GM08714 (cell line): ENCODE results near the gene STMN3.
"Not testable (repeated sequence)": the region's sequence is repeated elsewhere in the genome, so short reads cannot be mapped to it uniquely, and the experiment has no call there.

Source experiments
- H3K4me3 ChIP-seq: fragments of 200-500 bp; sonication (Bioruptor generic); 2 replicates; pipeline ENCODE4 v1.5.1; 2014; ENCODE audit warnings: mild to moderate bottlenecking, low read length, inconsistent platforms
- ZNF274 ChIP-seq: IDR thresholded peaks from 2 replicates; pipeline ENCODE4 v1.6.1; 2012; ENCODE audit warnings: mild to moderate bottlenecking, low read depth, low read length

The STMN3 gene

DNA sequence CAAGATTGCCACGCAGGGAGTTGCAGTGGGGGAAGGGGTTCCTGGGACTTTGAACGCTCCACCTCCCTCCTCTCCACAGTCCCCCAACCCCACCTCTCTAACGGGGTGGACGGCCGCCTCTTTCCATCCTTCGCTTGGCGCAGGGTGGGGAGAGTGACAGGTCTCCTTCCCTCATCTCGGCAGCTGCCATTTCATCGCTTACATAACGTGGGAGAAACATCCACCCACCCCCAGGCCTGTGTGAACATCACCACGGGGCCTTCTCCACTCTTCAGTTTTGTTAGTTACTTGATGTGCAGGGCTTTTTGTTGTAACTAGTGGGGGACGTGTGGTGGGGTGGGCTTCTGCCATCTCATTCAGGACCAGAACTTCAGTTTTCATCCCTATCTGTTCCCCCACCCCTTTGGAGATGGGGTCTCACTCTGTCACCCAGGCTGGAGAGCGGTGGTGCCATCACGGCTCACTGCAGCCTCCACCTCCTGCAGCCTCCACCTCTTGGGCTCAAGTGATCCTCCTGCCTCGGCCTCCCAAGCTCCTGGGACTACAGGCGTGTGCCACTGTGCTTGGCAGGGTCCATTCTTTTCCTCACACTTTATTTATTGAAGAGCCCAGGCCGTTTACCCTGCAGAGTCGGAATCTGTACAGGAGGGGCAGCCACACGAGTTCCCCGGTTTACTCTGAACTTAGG is 22.6 kb upstream of the STMN3 start:
- no peak overlapping the region for H3K4me3 ChIP-seq
- no peak for TF ChIP-seq ZNF274

DNA sequence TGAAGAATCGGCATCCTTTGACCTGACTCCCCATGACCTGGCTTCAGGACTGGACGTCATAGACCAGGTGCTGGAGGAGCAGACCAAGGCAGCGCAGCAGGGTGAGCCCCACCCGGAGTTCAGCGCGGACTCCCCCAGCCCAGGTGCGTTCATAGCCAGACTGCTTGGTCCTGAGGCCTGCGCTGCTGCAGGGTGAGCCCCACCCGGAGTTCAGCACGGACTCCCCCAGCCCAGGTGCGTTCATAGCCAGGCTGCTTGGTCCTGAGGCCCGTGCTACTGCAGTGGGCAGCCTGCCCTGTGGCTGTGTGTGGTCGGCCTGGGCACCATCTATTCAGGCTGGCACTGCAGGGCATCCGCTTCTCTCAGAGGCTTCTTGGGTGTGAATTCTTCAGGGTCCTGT is 20.7 kb upstream of the STMN3 start:
- no peak for TF ChIP-seq ZNF274
- H3K4me3 ChIP-seq = no peak overlapping the region

DNA sequence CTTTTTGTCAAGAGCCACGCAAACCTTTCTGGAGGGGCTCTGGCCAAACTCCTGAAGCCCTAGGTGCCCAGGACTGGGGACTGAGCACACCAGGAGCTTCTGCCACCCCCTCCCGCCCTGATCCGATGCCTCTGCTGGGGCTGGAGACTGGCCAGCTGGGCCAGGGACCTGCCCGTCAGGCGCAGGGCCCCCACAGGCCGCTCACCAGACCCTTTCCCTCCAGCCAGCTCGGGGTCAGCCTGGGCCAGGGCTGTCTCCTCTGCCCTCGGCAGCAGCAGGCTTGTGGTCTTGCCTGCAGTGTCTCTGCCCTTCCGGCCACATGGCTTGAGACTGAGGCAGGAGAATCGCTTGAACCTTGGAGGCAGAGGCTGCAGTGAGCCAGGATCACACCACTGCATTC is 19.4 kb upstream of the STMN3 start:
- TF ChIP-seq ZNF274 = no peak
- no peak overlapping the region for H3K4me3 ChIP-seq

DNA sequence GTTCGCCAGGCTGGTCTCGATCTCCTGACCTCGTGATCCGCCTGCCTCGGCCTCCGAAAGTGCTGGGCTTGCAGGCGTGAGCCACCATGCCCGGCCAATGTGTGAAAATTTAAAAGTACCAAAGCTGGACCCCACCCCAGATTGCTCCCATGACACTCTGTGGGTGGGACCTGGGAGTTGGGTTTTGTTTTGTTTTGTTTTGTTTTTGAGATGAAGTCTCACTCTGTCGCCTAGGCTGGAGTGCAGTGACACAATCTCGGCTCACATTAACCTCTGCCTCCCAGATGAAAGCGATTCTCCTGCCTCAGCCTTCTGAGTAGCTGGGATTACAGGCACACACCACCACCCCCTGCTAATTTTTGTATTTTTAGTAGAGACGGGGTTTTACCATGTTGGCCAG is 18.5 kb upstream of the STMN3 start:
- H3K4me3 ChIP-seq = not testable (repeated sequence)

DNA sequence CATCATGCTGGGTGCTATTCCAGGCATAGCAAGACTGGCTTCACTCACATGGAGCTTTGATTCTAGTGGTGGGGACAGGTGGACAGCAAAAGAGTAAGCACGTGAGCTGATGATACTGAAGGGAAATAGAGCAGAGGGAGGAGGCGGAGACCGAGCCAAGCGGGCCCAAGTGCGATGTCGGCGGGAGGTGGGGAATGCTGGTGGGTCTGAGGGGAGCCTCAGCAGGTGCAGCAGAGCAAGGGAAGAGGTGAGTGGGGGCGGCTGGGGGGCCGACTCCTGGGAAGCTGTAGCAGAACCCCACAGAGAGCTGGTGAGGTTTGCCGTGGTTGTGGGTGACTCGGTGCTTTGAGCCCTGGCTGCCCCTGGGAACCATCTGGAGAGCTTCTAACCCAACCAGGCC is 15.1 kb upstream of the STMN3 start:
- no peak for TF ChIP-seq ZNF274
- no peak overlapping the region for H3K4me3 ChIP-seq

DNA sequence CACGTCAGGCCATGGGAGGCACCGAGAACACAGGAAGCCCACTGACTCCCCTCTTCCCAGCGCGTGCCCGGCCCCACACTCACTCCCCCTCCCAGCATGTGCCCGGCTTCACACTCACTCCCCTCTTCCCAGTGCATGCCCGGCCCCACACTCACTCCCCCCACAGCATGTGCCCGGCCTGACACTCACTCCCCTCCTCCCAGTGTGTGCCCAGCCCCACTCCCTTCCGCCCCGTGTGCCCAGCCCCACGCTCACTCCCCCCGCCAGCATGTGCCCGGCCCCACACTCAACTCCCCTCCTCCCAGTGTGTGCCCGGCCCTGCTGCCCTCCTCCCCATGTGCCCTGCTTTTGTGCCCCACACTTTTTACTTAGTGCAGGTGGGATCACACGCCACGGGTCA is 14.6 kb upstream of the STMN3 start:
- TF ChIP-seq ZNF274 = no peak

DNA sequence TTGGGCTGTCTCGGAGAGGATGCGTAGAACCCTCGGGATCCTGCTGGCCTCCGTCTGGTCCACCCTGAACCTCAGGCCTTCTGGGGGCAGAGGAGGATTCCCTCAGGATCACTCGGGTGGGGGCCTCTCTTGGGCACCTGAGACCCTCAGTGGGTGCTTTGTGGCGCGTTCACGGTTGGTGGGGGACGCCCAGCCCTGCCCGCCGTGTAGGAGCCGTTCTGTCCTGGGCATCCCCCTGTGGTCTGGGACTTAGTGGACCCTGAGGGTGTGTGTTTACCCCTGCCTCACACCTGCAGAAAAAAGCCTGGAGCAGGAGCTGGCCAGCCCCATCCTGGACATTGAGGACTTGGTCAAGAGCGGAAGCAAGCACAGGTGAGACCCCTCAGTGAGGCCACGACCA is 12.5 kb upstream of the STMN3 start:
- no peak overlapping the region for H3K4me3 ChIP-seq
- TF ChIP-seq ZNF274 = no peak

More for the DNA sequence above, 14.6 kb upstream of the STMN3 start:
- no peak overlapping the region for H3K4me3 ChIP-seq

DNA sequence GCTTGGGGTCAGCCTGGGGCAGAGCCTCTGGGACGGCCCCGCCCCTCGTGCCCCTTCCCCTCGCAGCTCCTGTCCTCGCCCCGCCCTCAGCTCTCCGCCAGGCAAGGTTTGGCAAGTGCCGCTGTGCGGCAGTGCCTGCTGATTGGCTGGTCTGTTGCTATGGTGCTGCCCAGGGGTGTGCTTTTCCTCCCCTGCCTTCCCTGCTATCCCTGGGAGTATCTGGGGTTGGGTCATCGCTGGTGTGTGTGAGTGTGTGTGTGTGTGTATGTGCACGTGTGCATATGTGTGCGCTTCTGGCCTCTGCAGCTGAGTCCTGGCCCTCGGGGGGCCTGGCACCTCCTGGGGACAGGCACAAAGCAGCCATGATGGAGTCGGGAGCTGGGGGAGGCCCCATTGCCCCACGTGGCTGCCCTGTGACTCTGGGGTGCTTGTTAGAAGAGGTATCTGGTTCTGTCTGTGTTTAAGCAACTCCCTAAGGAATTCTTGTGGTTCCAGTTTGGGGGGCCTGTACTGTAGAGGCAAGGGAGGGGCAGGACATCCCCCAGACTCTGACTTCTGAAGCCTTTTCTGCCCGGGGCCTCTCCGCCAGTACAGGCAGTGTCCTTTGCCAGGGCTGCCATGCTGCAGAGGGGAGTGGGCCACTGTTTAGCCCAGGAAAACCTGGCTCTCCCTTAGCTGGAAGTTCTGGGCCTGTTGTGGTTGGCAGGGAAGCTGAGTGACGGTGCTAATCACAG is 11.8 kb upstream of the STMN3 start:
- TF ChIP-seq ZNF274 = no peak

DNA sequence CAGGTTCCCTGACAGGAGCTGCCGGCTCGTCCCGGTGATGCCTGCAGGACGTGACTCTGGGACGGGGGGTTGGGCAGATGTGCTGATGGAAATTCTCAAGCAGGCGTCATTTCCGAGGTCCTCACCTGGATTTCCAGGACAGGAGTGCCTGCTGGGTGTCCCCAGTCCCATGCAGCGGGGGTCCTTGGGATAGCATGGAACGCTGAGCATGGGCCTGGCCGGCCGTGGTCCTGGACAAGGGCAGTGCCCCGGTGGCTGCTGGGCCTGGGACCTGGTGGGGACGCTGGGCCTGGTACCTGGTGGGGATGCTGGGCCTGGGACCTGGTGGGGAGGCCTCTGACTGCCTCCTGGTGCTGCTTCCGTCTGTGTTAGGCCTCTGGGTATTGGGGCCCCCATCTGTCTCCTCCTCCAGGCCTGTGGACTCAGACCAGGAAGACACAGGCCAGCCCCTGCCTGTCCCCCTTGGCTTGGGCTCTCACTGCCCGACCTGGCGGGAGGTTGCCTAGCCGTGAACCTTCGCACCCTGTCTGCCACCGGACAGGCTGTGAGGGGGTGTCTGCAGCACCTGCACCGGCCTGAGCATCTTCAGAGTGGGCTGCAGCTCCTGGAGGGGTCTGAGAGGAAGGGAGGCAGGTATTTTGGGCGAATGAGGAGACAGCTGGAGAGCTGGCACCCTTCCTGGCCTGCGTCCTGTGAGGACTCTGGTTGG is 11.1 kb upstream of the STMN3 start:
- TF ChIP-seq ZNF274 = no peak
- H3K4me3 ChIP-seq = no peak overlapping the region

More for the DNA sequence above, 11.8 kb upstream of the STMN3 start:
- no peak overlapping the region for H3K4me3 ChIP-seq

DNA sequence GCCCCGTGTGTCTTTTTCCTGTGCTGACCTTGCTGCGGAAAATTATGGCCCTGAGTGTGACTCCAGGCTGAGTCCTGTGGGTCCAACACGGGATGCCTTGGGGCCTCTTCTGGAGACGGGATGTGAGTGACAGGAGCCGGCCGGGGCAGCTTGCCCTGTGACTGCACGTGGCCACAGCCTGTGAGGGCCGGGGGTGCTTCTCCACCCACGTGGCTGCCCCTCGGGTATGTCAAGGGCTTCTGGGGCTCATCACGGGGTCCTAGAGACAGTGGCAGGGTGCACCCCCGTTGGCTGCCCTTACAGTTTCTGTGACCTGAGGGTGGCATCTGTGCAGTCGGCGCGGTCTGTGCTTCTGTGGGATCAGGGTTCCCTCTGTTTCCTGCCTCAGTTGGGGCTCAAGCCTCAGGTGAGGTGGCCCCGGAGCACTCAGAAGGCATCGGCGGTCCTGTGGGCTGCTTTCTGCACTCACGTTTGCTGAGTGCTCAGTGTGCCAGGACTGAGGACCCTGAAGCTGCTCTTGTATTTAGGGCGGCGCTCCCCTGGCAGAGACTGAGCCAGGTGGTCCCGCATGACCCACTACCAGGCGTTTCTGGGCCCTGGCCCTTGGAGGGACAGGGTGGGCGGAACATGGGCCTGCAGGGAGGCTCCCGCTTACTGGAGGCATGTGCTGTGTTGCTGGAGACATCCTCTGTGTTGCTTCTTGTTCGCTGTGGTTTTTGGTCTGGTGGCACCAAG is 10.3 kb upstream of the STMN3 start:
- TF ChIP-seq ZNF274 = no peak
- H3K4me3 ChIP-seq = no peak overlapping the region

DNA sequence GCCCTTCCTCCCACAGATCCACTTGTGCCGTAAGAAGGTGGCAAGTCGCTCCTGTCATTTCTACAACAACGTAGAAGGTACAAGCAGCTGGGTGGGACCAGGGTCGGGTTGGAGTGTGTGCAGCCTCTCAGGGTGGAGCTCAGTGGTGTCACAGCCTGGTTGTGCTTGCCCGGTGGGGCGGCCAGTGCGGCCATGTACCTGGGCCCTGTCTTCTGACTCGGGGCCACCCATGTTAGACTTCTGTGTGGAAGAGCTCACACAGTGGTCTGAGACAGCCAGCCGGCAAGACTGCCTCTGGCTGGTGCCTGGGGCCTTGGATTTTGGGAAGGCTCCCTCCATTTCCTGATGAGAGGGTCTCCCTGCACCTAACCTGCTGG is 9.6 kb upstream of the STMN3 start:
- H3K4me3 ChIP-seq = no peak overlapping the region
- no peak for TF ChIP-seq ZNF274

DNA sequence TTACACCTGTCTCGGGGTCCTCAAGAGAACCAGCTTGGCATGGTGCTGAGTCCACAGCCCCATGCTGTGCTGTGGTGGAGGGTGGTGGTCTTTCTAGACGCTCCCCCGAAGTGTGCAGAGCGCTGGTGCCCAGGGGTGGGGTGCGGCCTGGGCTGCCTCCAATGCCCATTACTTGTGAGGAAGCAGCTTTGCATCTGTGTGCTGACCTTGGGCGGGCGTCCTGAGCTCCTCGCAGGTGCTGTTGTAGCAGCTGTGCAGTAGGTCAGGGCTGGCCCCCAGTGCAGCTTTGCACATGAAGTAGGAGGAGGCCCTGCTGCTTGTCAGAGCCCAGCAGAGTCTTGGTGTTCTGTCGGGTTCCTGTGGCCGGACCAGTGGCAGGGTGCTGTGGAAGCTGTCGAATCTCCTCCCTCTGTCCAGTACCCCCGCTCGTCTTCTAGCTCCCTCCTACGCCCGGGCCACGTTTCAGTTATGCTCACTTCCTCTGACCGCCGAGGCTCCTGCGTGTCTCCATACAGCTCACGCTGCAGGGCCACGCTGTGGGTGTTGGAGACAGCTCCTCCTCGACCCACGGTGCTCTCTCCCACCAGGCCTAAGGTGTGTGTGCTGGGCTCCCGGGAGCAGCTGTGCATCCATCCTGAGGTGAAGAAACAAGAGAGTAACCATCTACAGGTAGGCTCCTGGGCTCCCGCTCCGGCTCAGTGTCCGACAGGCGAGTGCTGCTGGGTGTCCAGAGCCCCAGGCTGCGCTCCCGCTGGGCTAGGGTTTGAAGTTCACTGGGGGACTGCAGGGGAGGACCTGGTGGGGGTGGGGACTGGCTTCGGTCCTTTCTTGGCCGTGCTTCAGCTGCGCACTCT is 9.0 kb upstream of the STMN3 start:
- no peak for TF ChIP-seq ZNF274
- H3K4me3 ChIP-seq = no peak overlapping the region

DNA sequence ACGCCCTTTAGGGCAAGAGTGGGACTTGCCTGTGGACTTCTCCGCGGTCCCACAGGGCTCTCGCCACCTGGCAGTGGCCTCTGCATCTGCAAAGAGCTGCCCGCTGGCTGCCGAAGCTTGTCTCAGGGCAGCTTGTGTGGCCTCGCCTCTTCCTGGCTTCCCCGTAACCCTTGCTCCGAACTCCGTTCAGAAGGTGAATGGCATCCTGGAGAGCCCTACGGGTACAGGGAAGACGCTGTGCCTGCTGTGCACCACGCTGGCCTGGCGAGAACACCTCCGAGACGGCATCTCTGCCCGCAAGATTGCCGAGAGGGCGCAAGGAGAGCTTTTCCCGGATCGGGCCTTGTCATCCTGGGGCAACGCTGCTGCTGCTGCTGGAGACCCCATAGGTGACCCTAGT is 7.9 kb upstream of the STMN3 start:
- no peak overlapping the region for H3K4me3 ChIP-seq
- no peak for TF ChIP-seq ZNF274

DNA sequence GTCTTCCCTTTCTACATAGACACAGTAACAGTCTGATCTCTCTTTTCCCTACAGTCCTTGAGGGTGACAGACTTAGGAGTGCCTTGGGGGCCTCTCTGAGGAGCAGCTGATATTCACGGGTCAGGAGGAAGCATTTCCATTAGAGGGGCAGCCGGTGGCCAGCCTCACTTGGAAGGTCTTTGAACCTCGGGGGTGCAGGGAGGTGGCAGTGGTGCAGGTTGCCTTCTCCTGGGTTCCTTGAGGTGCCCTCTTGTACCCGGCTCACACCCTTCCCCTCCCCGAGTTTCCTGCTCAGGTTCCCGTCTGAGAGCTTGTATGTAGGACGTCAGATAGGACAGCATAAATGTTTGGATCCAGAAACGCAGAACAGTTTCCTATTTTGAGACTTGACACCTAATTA is 7.4 kb upstream of the STMN3 start:
- no peak overlapping the region for H3K4me3 ChIP-seq
- no peak for TF ChIP-seq ZNF274

DNA sequence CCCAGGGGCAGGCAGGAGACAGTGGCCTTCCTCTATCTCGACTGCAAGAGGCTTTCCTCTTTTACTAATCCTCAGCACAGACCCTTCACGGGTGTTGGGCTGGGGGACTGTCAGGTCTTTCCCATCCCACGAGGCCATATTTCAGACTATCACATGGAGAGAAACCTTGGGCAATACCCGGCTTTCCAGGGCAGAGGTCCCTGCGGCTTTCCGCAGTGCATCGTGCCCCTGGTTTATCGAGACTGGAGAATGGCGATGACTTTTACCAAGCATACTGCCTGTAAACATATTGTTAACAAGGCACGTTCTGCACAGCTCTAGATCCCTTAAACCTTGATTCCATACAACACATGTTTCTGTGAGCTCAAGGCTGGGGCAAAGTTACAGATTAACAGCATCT is 7.0 kb upstream of the STMN3 start:
- not testable (repeated sequence) for H3K4me3 ChIP-seq
